PC-9 (cell line): Measurements from ENCODE around the gene ZSCAN10.

ENCODE experiments used
- EZH2 ChIP-seq: fragments of 200-600 bp; sonication (generic); IDR thresholded peaks from 2 replicates; pipeline ENCODE4 v1.8.0; 2017; ENCODE audit warnings: antibody characterized with exemption, low read depth
- TF ChIP-seq, protein P1 (sequence below): fragments of 200-600 bp; sonication (generic); conservative IDR thresholded peaks from 2 replicates; pipeline ENCODE4 v1.6.1; 2017; ENCODE audit warnings: mixed run types, antibody characterized with exemption, mild to moderate bottlenecking, moderate library complexity

DNA sequence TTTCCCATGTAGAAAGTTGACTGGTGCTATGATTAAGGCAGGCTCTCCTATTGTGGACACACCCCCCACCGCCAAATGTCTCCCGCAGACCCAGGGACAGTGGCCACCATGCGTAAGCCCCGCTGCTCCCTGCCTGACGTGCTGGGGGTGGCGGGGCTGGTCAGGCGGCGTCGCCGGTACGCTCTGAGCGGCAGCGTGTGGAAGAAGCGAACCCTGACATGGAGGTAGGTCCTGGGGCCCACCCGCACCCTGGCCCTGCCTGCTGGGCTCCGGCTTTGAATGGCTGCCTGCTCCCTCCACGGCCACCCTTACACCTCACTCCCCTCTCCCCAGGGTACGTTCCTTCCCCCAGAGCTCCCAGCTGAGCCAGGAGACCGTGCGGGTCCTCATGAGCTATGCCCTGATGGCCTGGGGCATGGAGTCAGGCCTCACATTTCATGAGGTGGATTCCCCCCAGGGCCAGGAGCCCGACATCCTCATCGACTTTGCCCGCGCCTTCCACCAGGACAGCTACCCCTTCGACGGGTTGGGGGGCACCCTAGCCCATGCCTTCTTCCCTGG, 49.1 kb downstream of the ZSCAN10 start:
- no peak for TF ChIP-seq EZH2
- TF ChIP-seq, protein P1, sequence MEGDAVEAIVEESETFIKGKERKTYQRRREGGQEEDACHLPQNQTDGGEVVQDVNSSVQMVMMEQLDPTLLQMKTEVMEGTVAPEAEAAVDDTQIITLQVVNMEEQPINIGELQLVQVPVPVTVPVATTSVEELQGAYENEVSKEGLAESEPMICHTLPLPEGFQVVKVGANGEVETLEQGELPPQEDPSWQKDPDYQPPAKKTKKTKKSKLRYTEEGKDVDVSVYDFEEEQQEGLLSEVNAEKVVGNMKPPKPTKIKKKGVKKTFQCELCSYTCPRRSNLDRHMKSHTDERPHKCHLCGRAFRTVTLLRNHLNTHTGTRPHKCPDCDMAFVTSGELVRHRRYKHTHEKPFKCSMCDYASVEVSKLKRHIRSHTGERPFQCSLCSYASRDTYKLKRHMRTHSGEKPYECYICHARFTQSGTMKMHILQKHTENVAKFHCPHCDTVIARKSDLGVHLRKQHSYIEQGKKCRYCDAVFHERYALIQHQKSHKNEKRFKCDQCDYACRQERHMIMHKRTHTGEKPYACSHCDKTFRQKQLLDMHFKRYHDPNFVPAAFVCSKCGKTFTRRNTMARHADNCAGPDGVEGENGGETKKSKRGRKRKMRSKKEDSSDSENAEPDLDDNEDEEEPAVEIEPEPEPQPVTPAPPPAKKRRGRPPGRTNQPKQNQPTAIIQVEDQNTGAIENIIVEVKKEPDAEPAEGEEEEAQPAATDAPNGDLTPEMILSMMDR: no peak
